ENCODE measurements around the gene ZNF536.

DNA sequence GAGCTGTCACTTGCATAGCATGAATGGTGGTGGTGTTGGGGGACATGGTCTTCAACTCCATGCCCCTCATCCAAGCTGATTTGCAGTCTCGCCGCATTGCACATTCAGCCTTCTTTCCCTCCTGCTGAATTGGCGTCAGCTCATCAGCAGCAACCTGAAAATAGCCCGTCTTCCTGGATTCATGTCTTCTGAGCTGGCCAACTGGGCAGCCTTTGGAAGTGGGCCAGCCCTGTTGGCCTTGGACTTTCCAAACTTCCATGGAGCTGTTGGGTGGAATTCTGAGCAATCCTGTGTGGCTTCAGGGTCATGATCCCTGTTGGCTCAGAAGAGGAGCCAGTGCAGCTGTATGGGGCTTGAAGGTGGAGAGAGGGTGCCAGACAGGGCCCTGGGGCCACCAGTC, 68.8 kb downstream of the ZNF536 start:
- TF ChIP-seq, protein P1, sequence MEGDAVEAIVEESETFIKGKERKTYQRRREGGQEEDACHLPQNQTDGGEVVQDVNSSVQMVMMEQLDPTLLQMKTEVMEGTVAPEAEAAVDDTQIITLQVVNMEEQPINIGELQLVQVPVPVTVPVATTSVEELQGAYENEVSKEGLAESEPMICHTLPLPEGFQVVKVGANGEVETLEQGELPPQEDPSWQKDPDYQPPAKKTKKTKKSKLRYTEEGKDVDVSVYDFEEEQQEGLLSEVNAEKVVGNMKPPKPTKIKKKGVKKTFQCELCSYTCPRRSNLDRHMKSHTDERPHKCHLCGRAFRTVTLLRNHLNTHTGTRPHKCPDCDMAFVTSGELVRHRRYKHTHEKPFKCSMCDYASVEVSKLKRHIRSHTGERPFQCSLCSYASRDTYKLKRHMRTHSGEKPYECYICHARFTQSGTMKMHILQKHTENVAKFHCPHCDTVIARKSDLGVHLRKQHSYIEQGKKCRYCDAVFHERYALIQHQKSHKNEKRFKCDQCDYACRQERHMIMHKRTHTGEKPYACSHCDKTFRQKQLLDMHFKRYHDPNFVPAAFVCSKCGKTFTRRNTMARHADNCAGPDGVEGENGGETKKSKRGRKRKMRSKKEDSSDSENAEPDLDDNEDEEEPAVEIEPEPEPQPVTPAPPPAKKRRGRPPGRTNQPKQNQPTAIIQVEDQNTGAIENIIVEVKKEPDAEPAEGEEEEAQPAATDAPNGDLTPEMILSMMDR (IDR thresholded peaks at IDR 0.05), result no peak
- TF ChIP-seq SIN3A (IDR thresholded peaks at IDR 0.05; ENCODE audit: borderline replicate concordance, low read depth, low read length) (no peak), POLR2AphosphoS5 (IDR thresholded peaks at IDR 0.05; ENCODE audit: low read depth, low read length) (no peak), NFIC (IDR thresholded peaks at IDR 0.05; ENCODE audit: borderline replicate concordance) (no peak), EZH2phosphoT487 (IDR thresholded peaks at IDR 0.05; ENCODE audit: borderline replicate concordance, low read depth) (no peak), RXRA (IDR thresholded peaks at IDR 0.05; ENCODE audit: borderline replicate concordance, low read depth) (no peak), NRF1 (IDR thresholded peaks at IDR 0.05; ENCODE audit: low read depth, low read length) (no peak)
- TF ChIP-seq, protein P2, sequence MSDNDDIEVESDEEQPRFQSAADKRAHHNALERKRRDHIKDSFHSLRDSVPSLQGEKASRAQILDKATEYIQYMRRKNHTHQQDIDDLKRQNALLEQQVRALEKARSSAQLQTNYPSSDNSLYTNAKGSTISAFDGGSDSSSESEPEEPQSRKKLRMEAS (IDR thresholded peaks at IDR 0.05; ENCODE audit: low read depth), result no peak
- TF ChIP-seq, protein P3, sequence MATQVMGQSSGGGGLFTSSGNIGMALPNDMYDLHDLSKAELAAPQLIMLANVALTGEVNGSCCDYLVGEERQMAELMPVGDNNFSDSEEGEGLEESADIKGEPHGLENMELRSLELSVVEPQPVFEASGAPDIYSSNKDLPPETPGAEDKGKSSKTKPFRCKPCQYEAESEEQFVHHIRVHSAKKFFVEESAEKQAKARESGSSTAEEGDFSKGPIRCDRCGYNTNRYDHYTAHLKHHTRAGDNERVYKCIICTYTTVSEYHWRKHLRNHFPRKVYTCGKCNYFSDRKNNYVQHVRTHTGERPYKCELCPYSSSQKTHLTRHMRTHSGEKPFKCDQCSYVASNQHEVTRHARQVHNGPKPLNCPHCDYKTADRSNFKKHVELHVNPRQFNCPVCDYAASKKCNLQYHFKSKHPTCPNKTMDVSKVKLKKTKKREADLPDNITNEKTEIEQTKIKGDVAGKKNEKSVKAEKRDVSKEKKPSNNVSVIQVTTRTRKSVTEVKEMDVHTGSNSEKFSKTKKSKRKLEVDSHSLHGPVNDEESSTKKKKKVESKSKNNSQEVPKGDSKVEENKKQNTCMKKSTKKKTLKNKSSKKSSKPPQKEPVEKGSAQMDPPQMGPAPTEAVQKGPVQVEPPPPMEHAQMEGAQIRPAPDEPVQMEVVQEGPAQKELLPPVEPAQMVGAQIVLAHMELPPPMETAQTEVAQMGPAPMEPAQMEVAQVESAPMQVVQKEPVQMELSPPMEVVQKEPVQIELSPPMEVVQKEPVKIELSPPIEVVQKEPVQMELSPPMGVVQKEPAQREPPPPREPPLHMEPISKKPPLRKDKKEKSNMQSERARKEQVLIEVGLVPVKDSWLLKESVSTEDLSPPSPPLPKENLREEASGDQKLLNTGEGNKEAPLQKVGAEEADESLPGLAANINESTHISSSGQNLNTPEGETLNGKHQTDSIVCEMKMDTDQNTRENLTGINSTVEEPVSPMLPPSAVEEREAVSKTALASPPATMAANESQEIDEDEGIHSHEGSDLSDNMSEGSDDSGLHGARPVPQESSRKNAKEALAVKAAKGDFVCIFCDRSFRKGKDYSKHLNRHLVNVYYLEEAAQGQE (IDR thresholded peaks at IDR 0.05; ENCODE audit: low read depth, low read length), result no peak
- TF ChIP-seq, protein P4, sequence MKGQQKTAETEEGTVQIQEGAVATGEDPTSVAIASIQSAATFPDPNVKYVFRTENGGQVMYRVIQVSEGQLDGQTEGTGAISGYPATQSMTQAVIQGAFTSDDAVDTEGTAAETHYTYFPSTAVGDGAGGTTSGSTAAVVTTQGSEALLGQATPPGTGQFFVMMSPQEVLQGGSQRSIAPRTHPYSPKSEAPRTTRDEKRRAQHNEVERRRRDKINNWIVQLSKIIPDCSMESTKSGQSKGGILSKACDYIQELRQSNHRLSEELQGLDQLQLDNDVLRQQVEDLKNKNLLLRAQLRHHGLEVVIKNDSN (IDR thresholded peaks at IDR 0.05; ENCODE audit: borderline replicate concordance, low read depth), result no peak
